Stimulated activated CD8-positive, alpha-beta memory T cell treated with anti-CD3 and anti-CD28 coated beads, Interleukin-7, amount 100 ng/mL, for 48 hours (primary cell): Measurements from ENCODE around the gene NFIX.

Experiments used
- DNase-seq, 2 donors: peaks; one replicate each; pipeline ENCODE4 v3.0.0-alpha.2; 2020; ENCODE audit warnings: low read depth in 1 of 2; ENCODE audit errors: extremely low read depth in 1 of 2

Gene NFIX

GRCh38 chr19:13120031-13120430, 124.8 kb downstream of the NFIX start:
- DNase-seq = no peak

DNA sequence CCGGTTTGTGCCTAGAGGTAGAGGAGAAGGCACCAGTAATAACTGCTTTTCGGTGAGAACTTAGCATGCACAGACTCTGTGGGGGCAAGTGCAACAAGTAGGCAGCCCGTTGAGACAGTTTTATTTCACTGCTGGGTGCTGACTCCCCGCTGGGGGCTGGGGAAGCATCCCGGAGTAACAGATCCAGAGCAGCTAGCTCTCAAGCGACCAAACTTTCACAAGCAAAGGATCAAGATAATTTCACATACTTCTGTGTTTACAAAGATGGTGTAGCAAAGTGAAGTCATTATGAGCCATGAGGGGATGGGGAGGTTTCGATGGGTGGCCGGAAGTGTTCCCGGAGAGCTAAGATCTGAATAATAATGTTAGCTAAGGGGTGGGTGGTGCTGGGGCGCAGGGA, 125.5 kb downstream of the NFIX start:
- no peak for DNase-seq

DNA sequence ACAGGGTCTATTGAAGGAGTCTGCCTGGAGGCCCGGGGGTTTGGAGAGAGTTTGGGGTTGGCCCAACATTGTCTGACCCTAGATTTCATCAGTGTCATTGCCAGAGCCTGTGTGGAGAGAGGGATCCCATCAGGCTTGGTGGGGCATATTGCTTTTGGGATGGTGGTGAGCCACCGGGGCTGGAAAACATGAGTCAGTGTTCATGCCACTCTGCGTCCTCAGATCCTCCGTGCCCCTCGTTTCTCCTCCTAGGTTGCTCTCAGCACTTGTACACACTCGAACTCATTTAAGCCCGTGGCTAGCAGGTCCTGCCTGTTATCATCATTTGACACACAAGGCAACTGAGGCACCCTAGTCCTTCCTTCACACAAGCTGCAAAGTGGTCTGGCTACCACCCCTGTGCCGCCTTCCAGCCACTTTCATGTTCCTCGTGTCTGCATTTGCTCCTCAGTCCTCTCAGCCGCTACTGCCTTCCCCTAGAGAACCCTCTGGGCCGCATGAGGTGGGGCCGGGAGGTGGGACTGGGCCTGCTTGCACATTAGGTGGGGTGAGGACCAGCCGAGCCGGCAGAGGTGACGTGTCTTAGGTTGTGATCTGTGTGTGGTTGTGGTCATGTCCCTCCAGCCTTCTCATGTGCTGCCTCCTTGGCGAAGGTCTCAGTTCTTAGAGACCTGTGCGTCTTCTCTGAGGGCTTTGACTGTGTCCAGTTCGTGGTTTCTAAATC, 126.4 kb downstream of the NFIX start:
- DNase-seq = no peak

GRCh38 chr19:13122275-13122878, 127.1 kb downstream of the NFIX start:
- DNase-seq = no peak

DNA sequence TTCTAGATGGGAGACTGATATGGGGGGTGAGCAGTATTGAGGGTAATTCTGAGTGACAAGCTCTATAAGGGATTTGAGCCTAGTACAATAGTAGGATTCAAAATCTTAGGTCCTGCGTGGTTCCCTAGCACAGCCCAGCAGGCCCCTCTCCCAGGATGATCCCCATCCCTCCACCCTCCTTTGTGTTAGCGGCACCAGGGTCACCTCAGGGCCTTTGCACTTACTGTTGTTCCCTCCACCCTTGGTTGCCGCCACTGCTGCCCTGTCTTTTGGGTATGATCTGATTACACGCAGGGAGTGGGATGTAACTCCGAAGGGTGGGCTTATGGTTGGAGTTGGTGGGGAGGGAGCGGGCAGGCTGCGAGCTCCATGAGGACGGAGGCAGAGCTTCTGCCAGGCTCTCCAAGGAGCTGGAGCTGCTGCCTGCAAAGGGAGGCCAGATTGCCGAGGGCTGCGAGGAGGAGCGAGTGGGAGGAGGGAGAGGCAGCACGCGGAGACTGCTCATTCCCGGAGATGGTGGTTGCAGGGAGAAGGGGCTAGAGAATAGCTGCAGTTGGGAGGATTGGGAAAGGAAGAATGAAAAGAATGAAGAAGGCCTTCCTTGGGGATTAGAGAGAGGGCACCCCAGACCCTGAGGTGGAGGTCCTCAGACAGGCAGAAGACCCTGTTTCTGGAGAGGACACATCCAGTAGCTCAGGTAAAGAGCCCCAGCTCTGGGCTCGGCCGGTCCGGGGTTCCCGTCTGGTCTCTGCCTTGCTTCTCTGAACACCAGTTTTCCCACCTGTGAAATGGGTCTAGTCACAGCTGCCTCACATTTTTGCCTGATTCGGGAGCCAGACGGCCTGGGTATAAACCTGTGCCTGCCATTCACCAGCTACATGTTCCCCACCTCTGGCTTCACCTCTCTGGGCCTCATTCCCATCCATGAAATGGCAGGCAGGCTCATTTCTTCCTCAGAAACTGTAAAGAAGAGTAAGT, 128.0 kb downstream of the NFIX start:
- no peak for DNase-seq

DNA sequence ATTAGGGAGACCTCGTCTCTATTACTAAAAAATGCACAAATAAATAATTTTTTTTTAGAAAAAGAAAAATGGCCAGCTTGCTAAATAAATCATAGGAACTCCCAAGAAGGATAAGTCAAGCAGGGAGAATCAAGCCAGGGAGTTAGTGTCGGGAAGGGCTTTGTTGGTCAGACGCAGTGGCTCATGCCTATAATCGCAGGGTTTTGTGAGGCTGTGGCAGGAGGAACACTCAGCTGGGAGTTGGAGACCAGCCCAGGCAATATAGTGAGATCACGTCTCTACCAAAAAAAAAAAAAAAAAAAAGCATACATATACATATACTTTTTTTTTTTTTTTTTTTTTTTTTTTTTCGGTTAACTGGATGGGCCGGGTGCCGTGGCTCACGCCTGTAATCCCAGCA, 131.8 kb downstream of the NFIX start:
- no peak for DNase-seq

DNA sequence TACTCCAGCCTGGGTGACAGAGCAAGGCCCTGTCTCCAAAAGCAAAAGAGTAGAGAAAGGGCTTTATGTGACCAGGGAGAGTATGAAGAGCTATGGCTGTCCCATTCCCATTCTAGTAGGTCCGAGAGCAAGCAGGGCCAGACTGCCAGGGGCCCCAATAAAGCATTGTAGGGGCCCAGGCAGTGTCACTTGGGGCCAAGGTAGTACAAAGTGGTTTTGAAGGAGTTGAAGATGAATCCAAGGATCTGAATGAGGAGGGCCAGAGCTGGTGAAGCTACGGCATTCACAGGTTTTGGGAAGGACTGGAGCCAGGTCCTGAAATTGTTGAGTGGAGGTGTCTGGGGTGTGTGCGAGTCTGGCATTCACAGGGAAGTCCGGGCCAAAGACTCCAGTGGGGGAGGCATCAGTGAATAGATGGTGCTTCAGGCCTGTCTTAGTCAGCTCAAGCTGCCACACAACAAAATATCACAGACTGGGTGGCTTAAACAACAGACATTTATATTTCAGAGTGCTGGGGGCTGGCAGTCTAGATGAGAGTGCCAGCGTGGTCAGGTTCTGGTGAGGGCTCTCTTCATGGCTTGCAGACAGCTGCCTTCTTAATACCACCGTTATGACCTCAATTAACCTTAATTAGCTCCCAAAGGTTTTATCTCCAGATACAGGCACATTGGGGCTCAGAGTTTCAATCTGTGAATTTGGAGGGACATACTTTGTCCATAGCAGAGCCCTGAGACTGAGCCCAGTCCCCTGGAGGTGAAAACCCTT, 132.7 kb downstream of the NFIX start:
- no peak for DNase-seq

- no peak for DNase-seq
Measured at GRCh38 chr19:13128583-13128982, 133.3 kb downstream of the NFIX start.

DNA sequence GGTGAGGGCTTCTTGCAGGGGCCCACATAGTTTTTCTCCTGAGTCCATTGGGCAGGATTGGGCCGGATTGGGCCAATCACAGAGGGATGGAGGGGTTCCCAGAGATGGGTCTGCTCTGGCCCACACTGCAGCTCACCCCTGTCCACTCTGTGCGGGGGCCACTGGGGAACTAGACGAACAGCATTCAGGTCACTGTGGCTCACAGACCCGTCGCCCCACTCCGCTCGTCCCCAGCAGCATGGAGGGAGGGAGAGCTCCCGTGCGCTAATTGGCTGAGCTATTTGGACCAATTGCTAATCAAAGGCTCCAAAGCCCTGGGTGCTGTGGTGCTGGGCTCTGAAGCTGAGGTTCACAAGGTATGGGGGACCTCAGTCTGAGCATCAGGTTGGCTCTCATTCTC, 134.1 kb downstream of the NFIX start:
- DNase-seq = no peak

GRCh38 chr19:13130886-13131490, 135.7 kb downstream of the NFIX start:
- DNase-seq = no peak

GRCh38 chr19:13132471-13133180, 137.4 kb downstream of the NFIX start:
- peak in 1 of 2 donors; percentile 77 for DNase-seq

DNA sequence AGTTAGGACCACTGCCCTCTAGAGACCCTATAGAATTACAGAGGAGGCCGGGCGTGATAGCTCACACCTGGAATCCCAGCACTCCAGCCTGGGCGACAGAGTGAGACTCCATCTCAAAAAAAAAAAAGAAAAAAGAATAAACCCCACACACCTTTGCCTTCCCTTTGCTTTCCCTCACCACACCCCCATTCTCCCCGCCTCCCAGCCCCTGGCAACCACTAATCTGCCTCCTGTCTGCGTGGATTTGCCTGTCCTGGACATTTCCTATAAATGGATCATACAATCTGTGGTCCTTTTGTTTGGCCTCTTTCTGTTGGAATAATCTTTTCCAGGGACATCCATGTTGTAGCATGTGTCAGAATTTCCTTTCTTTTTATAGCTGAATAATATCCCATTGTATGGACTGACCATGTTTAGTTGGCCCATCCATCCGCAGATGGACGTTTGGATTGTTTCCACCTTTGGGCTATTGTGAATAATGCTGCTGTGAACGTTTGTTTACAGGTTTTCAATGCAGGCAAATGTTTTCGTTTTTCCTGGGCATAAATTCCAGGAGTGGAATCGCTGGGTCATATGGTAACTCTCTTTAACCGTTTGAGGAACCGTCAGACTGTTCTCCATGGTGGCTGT, 138.1 kb downstream of the NFIX start:
- no peak for DNase-seq

- no peak for DNase-seq
Measured at GRCh38 chr19:13134626-13135025, 139.4 kb downstream of the NFIX start.

- no peak for DNase-seq
Measured at GRCh38 chr19:13135068-13136062, 140.1 kb downstream of the NFIX start.

- DNase-seq = no peak
Measured at GRCh38 chr19:13137290-13137794, 142.1 kb downstream of the NFIX start.

DNA sequence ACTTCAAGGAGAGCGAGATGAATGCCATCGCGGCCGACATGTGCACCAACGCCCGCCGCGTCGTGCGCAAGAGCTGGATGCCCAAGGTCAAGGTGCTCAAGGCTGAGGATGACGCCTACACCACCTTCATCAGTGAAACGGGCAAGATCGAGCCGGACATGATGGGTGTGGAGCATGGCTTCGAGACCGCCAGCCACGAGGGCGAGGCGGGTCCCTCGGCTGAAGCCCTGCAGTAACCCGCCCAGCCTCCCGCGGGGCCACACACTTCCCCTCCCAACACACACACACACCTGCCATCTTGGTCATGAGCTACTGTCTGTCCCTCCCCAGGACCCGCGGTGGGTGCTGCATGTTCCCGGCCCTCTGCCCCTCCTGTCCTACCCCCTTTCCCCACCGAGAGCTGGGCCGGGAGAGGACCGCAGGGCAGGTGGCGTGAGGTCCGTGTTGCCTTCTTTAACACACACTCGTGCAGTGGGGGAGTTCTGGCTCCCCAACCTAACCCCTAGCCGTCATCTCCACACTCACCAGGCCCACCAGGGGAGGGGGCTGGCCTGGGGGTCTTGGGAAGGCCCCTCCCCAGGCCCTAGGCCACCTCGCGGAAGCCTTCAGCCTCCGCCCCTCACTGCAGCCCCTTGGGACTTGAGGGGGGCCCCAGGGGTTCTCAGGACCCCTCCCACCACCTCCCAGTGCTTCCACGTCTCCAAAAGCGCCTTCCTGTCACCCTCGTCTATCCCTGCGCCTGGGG, 143.1 kb downstream of the NFIX start:
- no peak for DNase-seq

- DNase-seq = no peak
Measured at GRCh38 chr19:13138916-13139198, 143.6 kb downstream of the NFIX start.
